Right kidney (tissue), 1 donor: ENCODE data around the gene EXOC3L4.
"Not testable (repeated sequence)": the region's sequence is repeated elsewhere in the genome, so short reads cannot be mapped to it uniquely, and the experiment has no call there.

Experiments
- DNase-seq: peaks from one replicate; pipeline ENCODE4 v3.0.0-alpha.2; 2016

The EXOC3L4 gene

DNA sequence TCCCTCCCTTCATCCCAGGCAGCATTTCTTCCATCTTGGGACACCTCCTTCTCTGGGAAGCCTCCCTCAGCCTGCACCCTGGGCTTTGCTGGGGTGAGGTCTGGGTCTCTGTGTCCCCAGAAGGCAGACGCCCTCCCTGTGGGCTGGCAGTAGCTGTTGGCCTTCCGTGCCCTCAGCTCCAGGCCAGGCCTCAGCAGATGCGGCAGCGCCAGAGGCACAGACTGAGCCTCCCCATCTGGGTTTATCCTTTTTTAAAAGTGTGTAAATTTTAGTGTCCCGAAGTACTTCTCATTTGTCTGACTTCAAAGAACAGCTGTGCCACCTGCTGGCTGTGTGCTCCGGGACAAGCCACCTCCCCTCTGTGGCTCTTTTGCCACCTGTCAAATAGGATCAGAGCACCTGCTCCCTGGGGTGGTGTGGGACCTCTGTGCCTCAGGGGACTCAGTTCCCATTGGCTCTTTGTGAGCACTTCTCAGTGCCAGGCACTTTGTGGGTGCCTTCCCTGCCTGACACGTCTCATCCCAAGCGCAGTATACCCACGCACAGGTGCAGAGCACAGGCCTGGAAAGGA lies 11.1 kb downstream of the EXOC3L4 start:
- DNase-seq, result no peak

DNA sequence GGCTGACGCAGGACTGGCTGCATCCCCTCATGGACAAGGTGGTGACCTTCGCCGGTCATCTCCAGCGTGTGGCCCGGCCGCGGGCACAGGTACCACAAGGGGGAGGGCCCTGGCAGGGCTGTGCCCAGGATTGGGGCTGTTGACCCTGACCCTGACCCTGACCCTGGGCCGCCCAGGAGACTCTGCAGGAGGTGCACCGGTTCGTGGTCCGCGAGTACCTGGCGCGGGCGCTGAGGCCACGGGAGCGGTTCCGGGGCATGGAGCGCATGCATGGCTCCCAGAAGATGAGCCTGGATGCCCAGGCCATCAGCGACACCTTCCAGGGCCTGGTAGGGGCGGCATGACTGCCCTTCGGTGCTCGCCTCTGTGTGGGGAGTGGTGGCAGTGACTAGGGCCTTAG lies 12.9 kb downstream of the EXOC3L4 start:
- no peak for DNase-seq

DNA sequence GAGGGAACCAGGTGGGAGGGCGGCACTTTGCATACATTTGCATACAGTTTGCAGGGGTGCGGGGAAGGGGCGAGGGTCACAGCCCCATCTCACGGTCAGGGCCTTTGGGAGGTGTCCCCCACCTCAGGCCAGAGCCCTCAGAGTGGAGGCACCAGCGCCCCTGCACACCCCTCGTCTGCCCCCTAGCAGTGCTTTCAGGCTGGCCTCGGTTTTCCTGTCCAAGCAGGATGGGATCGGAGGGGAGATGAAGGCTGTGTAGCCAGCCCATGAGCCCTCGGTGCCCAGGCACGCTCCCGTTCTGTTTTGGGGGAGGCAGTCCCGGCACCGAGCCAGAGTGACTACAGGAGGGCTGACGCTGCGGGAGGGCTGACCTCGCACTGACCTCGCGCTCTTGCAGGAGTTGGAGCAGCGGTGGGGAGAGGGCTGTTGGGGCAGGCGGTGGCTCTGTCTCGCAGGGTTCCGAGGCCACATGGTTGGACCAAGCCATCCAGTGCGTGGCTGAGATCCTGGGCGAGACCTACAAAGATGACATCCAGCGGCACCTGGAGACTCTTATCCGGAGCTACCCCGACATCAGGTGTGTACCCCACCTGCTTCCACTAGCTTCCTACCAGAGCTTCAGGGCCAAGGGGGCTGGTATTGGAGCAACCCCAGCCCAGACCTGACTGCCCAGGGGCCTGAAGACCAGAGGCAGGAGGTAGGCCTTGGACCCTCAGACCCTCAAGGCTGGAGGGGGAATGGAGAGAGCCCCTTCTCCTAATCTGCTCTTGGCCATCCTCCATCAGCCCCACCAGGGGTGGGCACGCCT lies 13.6 kb downstream of the EXOC3L4 start:
- no peak for DNase-seq

GRCh38 chr14:103108749-103109207 lies 14.3 kb downstream of the EXOC3L4 start:
- DNase-seq, result no peak

GRCh38 chr14:103109535-103110441 lies 15.3 kb downstream of the EXOC3L4 start:
- DNase-seq, result no peak

- no peak for DNase-seq
Measured at GRCh38 chr14:103110681-103111231, 16.2 kb downstream of the EXOC3L4 start.

DNA sequence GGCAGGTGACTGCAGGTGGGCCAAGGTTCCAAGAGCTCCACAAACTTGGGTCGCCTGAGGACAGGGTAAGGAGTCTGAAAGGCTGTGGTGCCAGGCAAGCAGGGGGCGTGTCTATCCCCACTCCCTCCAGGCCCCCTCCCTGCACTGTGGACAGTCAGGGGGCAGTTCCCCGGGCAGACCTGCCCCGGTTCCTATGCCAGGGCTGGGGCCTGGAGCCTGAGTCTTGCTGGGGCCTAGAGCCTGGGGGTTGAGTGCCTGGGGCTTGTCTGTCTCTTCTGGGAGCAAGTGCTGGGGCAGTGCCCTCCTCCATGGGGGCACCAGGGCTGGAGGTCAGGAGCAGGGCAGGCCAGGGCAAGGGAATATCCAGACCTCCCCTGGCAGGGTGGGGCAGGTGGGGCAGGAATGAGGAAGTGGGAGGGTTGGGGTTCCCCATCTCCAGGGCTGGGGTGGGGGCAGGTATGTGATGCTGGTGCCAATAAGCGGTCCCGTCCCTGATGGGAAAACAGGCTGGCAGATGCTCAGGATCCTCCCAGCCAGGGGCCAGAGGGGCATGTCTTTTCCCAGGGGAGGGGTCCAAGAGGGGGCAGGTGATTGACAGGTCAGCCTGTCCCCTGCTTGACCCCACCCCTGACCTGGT lies 16.8 kb downstream of the EXOC3L4 start:
- no peak for DNase-seq

GRCh38 chr14:103112400-103113243 lies 18.1 kb downstream of the EXOC3L4 start:
- DNase-seq, result no peak

DNA sequence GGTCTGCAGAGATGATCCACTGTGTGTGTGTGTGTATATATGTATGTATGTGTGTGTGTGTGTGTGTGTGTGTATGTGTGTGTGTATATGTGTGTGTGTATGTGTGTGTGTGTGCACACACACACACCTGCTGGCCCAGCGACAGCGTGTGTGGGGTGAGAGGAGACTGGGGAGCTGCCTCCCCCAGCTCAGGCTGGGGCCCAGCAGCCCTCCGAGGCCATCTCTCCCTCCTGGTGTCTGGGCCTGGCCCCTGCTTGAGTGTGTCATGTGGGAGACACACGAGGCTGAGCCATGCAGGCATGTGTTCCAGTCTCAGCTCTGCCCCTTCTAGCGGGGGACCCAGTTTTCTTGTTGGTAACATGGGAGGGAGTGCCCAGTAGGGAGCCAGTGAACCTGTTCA lies 18.8 kb downstream of the EXOC3L4 start:
- no peak for DNase-seq

DNA sequence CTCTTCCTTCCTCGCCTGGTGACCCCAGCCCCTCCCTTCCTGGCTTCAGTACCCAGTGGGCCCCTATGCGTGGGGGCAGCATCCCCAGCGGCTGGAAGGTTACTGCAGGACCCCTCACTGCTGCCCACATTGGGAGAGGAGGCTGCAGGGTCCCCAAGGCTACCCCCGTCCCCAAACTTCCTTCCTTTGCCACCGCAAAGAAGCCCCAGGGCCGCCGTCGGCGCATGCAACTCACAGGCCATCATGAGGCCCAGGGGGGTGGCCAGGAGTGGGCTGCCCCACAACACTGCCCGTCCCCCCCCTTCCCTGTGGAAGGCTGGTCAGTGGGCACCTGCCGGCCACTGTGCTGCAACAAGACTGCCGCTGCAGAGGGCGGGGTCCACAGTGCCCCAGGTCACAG lies 19.2 kb downstream of the EXOC3L4 start:
- no peak for DNase-seq

- not testable (repeated sequence) for DNase-seq
Measured at GRCh38 chr14:103115086-103115679, 20.7 kb downstream of the EXOC3L4 start.

- no peak for DNase-seq
Measured at GRCh38 chr14:103115845-103116572, 21.5 kb downstream of the EXOC3L4 start.

- DNase-seq, result no peak
Measured at GRCh38 chr14:103116636-103117035, 22.1 kb downstream of the EXOC3L4 start.

- DNase-seq, result not testable (repeated sequence)
Measured at GRCh38 chr14:103117499-103117898, 23.0 kb downstream of the EXOC3L4 start.

DNA sequence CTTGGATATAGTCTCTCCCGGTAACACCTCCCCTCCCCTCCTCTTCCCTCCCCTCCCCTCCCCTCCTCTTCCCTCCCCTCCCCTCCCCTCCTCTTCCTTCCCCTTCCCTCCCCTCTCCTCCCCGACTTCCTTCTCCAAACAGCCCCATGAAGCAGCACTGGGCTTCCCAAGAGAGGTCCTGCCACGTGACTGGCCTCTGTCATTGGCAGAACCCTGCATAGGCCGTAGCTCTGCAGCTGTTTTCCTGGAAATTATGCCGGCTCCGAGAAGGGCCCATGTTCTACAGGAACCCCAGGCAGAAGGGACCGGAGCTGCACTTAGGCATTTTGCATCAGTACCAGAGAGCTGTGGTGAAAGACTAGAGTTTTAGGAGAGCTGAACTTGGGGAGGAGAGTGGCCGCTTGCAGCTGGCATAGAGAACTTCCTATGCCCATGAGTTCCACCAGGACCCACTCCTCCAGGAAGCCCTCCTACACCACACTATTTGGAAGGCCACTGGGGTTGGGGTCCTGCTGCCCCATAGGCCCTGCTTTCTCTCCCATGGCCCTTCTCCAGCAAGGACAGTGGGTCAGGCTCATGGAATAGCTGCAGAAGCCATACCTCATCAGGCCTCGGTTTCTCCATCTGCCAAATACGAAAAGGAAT lies 23.6 kb downstream of the EXOC3L4 start:
- DNase-seq, result no peak

- no peak for DNase-seq
Measured at GRCh38 chr14:103118663-103119404, 24.3 kb downstream of the EXOC3L4 start.

DNA sequence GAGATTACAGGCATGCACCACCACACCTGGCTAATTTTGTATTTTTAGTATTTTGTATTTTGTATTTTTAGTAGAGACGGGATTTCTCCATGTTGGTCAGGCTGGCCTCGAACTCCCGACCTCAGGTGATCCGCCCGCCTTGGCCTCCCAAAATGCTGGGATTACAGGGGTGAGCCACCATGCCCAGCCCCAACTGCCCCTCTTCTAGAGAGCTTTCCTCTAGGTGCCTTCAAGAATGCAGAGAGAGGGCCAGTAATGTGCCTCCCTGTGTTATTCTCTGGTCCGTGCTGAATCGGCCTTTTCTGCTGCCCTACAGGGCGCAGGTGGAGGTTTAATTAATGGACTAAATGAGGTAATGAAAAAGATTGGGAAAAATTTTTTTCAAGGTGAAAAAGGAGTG lies 25.0 kb downstream of the EXOC3L4 start:
- not testable (repeated sequence) for DNase-seq

DNA sequence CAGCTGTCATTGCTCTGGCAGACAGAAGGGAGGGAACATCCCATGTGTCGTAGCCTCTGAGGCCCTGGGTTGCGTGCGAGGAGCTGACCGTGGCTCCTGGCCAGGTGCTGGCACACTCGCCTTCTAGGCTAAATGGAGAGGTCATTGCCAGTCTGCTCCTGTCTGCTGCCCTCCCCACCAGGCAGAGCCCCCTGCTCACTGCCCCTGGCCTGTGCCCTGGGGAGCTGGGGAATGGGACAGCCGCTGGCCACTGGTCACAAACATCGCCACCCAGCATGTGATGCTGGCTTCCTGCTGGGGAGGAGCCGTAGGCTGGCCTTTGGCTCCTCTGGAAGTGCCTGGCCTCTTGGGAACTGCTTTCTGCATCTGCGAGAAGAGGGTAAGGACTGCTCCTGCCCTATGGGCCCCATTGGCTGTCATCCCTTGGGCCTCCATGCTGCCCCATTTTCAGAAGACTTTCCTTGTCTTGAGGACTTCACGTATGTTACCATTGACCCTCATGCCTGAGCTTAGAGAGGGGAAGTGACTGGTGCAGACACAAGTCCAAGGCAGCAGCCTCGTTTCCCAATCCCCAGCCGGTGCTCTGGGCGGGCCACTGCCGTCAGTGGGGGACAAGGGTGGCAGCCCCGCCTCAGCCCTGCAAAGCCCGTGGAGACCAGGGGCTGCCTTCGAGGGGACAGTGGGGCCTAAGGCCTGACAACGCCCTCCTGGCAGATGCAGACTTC lies 26.8 kb downstream of the EXOC3L4 start:
- peak; percentile 66 for DNase-seq
